Measurements from ENCODE around the gene PRICKLE2. TPM values are rescaled to one million over a fixed set of nuclear protein-coding genes. Genes with fewer than 3 reads are reported as not detected.

Gene PRICKLE2
- total RNA-seq, 1 experiment from 2014 or later = 3.2 TPM

DNA sequence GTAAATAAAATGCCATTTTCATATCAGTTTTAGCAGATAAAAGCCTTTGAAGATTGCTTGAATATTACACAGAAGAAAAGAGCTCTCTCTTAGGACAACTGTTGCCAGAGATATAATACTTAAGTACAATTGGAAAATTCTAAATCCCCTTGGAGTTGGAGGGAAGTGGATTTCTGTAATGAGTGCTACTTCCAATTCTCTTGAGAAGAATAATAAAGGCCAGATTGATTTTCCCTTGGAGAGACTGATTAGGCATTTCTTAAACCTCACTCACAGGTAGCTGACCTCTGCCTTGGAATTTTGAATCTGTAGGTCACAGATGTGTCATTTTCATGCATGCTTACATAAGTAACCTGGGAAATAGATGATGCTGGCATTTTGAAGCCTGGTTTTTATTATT, 172.1 kb downstream of the PRICKLE2 start:
- H3K27ac Mint-ChIP-seq = no peak overlapping the region
- Histone ChIP-seq H3K56ac (ENCODE audit: insufficient read length, low read depth, low read length) (no peak overlapping the region), H3K18ac (ENCODE audit: insufficient read length, low read depth, low read length) (no peak overlapping the region), H4K91ac (ENCODE audit: insufficient read length, low read depth, low read length) (no peak overlapping the region), H3K4me2 (ENCODE audit: insufficient read depth, insufficient read length, low read length) (no peak overlapping the region), H2BK12ac (ENCODE audit: insufficient read length, low read depth, low read length) (no peak overlapping the region), H2BK5ac (ENCODE audit: insufficient read length, low read length) (no peak overlapping the region), H3K14ac (ENCODE audit: insufficient read depth, low read length) (no peak overlapping the region), H2AK5ac (ENCODE audit: insufficient read length, low read length) (no peak overlapping the region), H3K9me3 (ENCODE audit: control insufficient read depth, low read depth, low read length) (no peaks in the 10 kb centered on the region), H3T11ph (ENCODE audit: low read length) (no peak overlapping the region), H3K79me1 (ENCODE audit: insufficient read depth, low read depth, low read length, poor library complexity, severe bottlenecking) (no peaks in the 10 kb centered on the region), H2BK120ac (ENCODE audit: low read depth, low read length, poor library complexity, severe bottlenecking) (no peak overlapping the region), H4K20me1 (ENCODE audit: control insufficient read depth, insufficient read depth, insufficient read length) (no peaks in the 10 kb centered on the region), H4K5ac (ENCODE audit: insufficient read length, low read depth, low read length) (no peak overlapping the region), H4K8ac (replicated peaks; ENCODE audit: insufficient read length, low read depth, low read length) (no peak overlapping the region), H3K79me2 (ENCODE audit: insufficient read depth, low read length) (no peaks in the 10 kb centered on the region), H3K23ac (ENCODE audit: insufficient read length, low read depth, low read length) (no peak overlapping the region), H2BK15ac (ENCODE audit: low read depth, low read length) (no peak overlapping the region), H3K4me1 (ENCODE audit: insufficient read depth, low read length) (peaks cover 12% of the 10 kb centered on the region; the same call in 1 of the 2 replicates), H3K27me3 (ENCODE audit: insufficient read depth, low read length) (no peaks in the 10 kb centered on the region), H3K9ac (ENCODE audit: extremely low read depth, insufficient read length, low read length) (no peak overlapping the region), H3K23me2 (ENCODE audit: insufficient read length, low read depth, low read length, poor library complexity, severe bottlenecking) (no peaks in the 10 kb centered on the region), H3K4ac (ENCODE audit: low read depth, low read length) (no peak overlapping the region), H2AFZ (ENCODE audit: low read length) (no peak overlapping the region), H2BK20ac (ENCODE audit: low read depth, low read length, poor library complexity, severe bottlenecking) (no peak overlapping the region), H3K27ac (ENCODE audit: insufficient read length, low read depth, low read length) (no peak overlapping the region)
- no peaks in the 10 kb centered on the region for H3K36me3 Mint-ChIP-seq (ENCODE audit: insufficient read depth in 1 of 3, low read depth in 3 of 3)
- no peak overlapping the region for H3K4me3 Mint-ChIP-seq
- no peak for TF ChIP-seq CTCF (conservative IDR thresholded peaks at IDR 0.05)
- H3K9me3 Mint-ChIP-seq = no peaks in the 10 kb centered on the region; a peak in 1 of 5 replicates
- no peaks in the 10 kb centered on the region; the same call in 1 of the 2 replicates for H3K27me3 Mint-ChIP-seq (ENCODE audit: low read depth)
- DNase-seq = no peak
- H3K4me1 Mint-ChIP-seq = peaks cover 39 to 40% of the 10 kb centered on the region in 2 experiments
